AG04450 (cell line): Measurements from ENCODE around the gene KCNK4. TPM values are rescaled to one million over a fixed set of nuclear protein-coding genes. Genes with fewer than 3 reads are reported as not detected.
A peak's percentile ranks its signal among the peaks of the same experiment; 100 is the strongest.

Source experiments
- CTCF ChIA-PET: fragments of 300-600, 350-600 bp; formaldehyde crosslinking; extraction: SDS; loops from one replicate; lab custom pipeline; 2022; ENCODE audit warnings: antibody characterized with exemption, inconsistent platforms; lab: Charles Lee
- POLR2A ChIA-PET: fragments of 350-600 bp; formaldehyde crosslinking; extraction: SDS; loops from one replicate; lab custom pipeline; 2021; ENCODE audit warnings: antibody characterized with exemption, inconsistent platforms; lab: Yijun Ruan, JAX
- DNase-seq: peaks from one replicate; pipeline ENCODE4 v3.0.0-alpha.2; 2011; ENCODE audit warnings: low read depth, low spot score
- H3K27ac ChIP-seq: one replicate; pipeline ENCODE4 v1.5.1; 2012; ENCODE audit warnings: low read depth, low read length, control low read depth
- H3K27me3 ChIP-seq: one replicate; pipeline ENCODE4 v1.6.0; 2012; ENCODE audit warnings: low read length; ENCODE audit not compliant: control insufficient read depth, insufficient read depth
- H3K4me3 ChIP-seq: 2 replicates; pipeline ENCODE4 v1.5.1; 2011; ENCODE audit warnings: mild to moderate bottlenecking, low read depth, low read length, control low read depth
- H3K9me3 ChIP-seq: 2 replicates; pipeline ENCODE4 v1.5.1; 2012; ENCODE audit warnings: low read length; ENCODE audit not compliant: control insufficient read depth, insufficient read depth
- polyA plus RNA-seq: library from polyadenylated mRNA; depleted of rRNA; stranded (reverse); fragments of >200 nt; gene quantifications from 2 replicates; pipeline ENCODE4 v1.2.3, GENCODE V29; 2011
- TF ChIP-seq, protein P1 (sequence below): IDR thresholded peaks from 2 replicates; pipeline ENCODE4 v1.5.1; 2011; ENCODE audit warnings: low read depth, low read length, control low read depth, inconsistent platforms

Gene KCNK4
- polyA plus RNA-seq, 1 experiment = not detected

- Histone ChIP-seq H3K27me3 (peaks cover 41% of the 10 kb centered on the region), H3K27ac (no peak overlapping the region), H3K4me3 (no peak overlapping the region), H3K9me3 (no peaks in the 10 kb centered on the region)
- ChIA-PET CTCF (interaction anchor here (12.0 kb wide), 1 partner anchor 12 kb away, joined by 124 read pairs; the partner anchor contains the start of gene CATSPERZ), POLR2A (no interaction called here)
- no peak for DNase-seq
- TF ChIP-seq, protein P1, sequence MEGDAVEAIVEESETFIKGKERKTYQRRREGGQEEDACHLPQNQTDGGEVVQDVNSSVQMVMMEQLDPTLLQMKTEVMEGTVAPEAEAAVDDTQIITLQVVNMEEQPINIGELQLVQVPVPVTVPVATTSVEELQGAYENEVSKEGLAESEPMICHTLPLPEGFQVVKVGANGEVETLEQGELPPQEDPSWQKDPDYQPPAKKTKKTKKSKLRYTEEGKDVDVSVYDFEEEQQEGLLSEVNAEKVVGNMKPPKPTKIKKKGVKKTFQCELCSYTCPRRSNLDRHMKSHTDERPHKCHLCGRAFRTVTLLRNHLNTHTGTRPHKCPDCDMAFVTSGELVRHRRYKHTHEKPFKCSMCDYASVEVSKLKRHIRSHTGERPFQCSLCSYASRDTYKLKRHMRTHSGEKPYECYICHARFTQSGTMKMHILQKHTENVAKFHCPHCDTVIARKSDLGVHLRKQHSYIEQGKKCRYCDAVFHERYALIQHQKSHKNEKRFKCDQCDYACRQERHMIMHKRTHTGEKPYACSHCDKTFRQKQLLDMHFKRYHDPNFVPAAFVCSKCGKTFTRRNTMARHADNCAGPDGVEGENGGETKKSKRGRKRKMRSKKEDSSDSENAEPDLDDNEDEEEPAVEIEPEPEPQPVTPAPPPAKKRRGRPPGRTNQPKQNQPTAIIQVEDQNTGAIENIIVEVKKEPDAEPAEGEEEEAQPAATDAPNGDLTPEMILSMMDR = no peak
These were observed 495 bp upstream of the KCNK4 start for GRCh38 chr11:64290352-64291261.

DNA sequence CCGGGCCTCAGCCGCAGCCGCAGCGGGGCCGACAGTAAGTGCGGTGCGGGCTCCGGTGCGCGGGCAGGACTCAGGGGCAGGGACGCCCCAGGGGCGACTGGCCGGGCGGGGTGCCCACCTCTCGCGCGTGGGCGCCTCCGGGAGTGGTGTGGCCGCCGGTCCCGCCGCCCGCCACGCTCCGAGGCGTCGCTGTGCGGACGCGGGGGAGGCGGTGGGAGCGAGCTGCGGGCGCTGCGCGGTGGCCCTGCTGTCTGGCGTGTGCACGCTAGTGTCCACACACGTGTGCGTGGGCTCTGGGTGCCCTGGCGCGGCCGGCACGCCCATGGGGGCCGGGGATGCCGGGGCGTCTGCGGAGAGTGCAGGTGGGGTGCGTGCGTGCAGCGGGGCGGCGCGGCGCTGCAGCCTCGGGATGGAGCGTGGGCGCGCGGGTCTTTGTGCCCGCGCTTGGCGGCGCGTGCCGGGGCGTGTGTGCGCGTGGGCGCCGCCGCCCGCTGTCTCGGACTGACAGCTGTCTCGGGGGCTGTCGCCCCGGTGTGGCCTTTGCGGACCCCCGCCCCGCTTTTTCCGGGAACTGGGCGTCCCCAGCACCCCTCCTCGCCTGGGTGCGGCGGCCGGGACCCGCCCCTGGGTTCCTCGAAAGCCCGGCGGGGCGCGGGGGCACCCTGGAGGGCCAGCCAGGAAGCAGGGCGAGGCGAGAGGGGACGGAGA is 804 bp downstream of the KCNK4 start:
- no peak for DNase-seq
- Histone ChIP-seq H3K27me3 (peaks cover 54% of the 10 kb centered on the region), H3K4me3 (peak overlapping the region; percentile 29; the same call in 1 of the 2 replicates), H3K9me3 (peaks cover 1% of the 10 kb centered on the region; the same call in 1 of the 2 replicates), H3K27ac (no peak overlapping the region)
- ChIA-PET CTCF (interaction anchor here (12.0 kb wide), 1 partner anchor 11 kb away, joined by 124 read pairs; the partner anchor contains the start of gene CATSPERZ), POLR2A (no interaction called here)
- TF ChIP-seq, protein P1 = no peak

GRCh38 chr11:64292460-64293254 is 1.6 kb downstream of the KCNK4 start:
- TF ChIP-seq, protein P1 = no peak
- ChIA-PET POLR2A (no interaction called here), CTCF (interaction anchor here (0.5 to 12.0 kb wide), 2 partner anchors 10 to 16 kb away, joined by 3 to 124 read pairs; partner anchors contain the start of gene CATSPERZ)
- peaks cover 62% of the 10 kb centered on the region for H3K27me3 ChIP-seq
- H3K9me3 ChIP-seq = peaks cover 4% of the 10 kb centered on the region; the same call in 1 of the 2 replicates
- H3K4me3 ChIP-seq = peak overlapping the region; percentile 4; the same call in 1 of the 2 replicates
- no peak for DNase-seq
- no peak overlapping the region for H3K27ac ChIP-seq

- Histone ChIP-seq H3K4me3 (no peak overlapping the region), H3K9me3 (peaks cover 4% of the 10 kb centered on the region; the same call in 1 of the 2 replicates), H3K27me3 (peaks cover 82% of the 10 kb centered on the region), H3K27ac (no peak overlapping the region)
- DNase-seq = no peak
- ChIA-PET CTCF (interaction anchor here (0.6 to 2.7 kb wide), 3 partner anchors 9 to 110 kb away, joined by 4 to 14 read pairs (median 5); partner anchors contain the start of gene PLCB3), POLR2A (interaction anchor here (0.7 kb wide), 1 partner anchor 1920 kb away, joined by 8 read pairs; no protein-coding TSS in a partner anchor)
- TF ChIP-seq, protein P1 = no peak
These were observed 3.7 kb downstream of the KCNK4 start for GRCh38 chr11:64294774-64295173.
